NT2/D1 (cell line): Measurements from ENCODE around the gene RNF40.

Experiments used
- DNase-seq: peaks from one replicate; pipeline ENCODE4 v3.0.0-alpha.2; 2011; ENCODE audit warnings: low read depth, low spot score
- H3K27me3 ChIP-seq: 2 replicates; pipeline ENCODE4 v1.6.0; 2011; ENCODE audit warnings: mild to moderate bottlenecking; ENCODE audit not compliant: insufficient read length, insufficient read depth
- H3K36me3 ChIP-seq: 2 replicates; pipeline ENCODE4 v1.6.1; 2011; ENCODE audit warnings: mild to moderate bottlenecking, low read length, mixed read lengths; ENCODE audit not compliant: insufficient read depth, insufficient read length
- H3K4me1 ChIP-seq: 2 replicates; pipeline ENCODE4 v1.5.1; 2011; ENCODE audit not compliant: insufficient read depth, insufficient read length
- H3K4me3 ChIP-seq: 2 replicates; pipeline ENCODE4 v1.5.1; 2011; ENCODE audit warnings: low read depth; ENCODE audit not compliant: insufficient read length
- H3K9ac ChIP-seq: 2 replicates; pipeline ENCODE4 v1.6.0; 2011; ENCODE audit warnings: low read depth; ENCODE audit not compliant: insufficient read length
- H3K9me3 ChIP-seq: 2 replicates; pipeline ENCODE4 v1.5.1; 2011; ENCODE audit warnings: mild to moderate bottlenecking, low read length; ENCODE audit not compliant: insufficient read depth
- SUZ12 ChIP-seq: IDR thresholded peaks from 2 replicates; pipeline ENCODE4 v1.6.1; 2011; ENCODE audit not compliant: insufficient read length, insufficient read depth; ENCODE audit errors: extremely low read depth
- YY1 ChIP-seq: IDR thresholded peaks from 2 replicates; pipeline ENCODE4 v1.6.1; 2011; ENCODE audit not compliant: insufficient read length, insufficient read depth
- ZNF274 ChIP-seq: IDR thresholded peaks from 2 replicates; pipeline ENCODE4 v1.6.1; 2011; ENCODE audit warnings: mild to moderate bottlenecking, low read depth, low read length

Gene RNF40

GRCh38 chr16:30722916-30723315 lies 39.2 kb upstream of the RNF40 start:
- TF ChIP-seq SUZ12 (no peak), YY1 (no peak), ZNF274 (no peak)
- Histone ChIP-seq H3K4me1 (no peaks in the 10 kb centered on the region), H3K4me3 (no peak overlapping the region), H3K9me3 (no peaks in the 10 kb centered on the region), H3K9ac (no peak overlapping the region), H3K27me3 (no peaks in the 10 kb centered on the region), H3K36me3 (peaks cover 88% of the 10 kb centered on the region)
- no peak for DNase-seq

- Histone ChIP-seq H3K36me3 (peaks cover 90% of the 10 kb centered on the region), H3K4me1 (no peaks in the 10 kb centered on the region), H3K4me3 (no peak overlapping the region), H3K9ac (no peak overlapping the region), H3K27me3 (no peaks in the 10 kb centered on the region), H3K9me3 (no peaks in the 10 kb centered on the region)
- TF ChIP-seq SUZ12 (no peak), YY1 (no peak), ZNF274 (no peak)
- no peak for DNase-seq
These were observed 38.3 kb upstream of the RNF40 start for GRCh38 chr16:30723725-30724355.

DNA sequence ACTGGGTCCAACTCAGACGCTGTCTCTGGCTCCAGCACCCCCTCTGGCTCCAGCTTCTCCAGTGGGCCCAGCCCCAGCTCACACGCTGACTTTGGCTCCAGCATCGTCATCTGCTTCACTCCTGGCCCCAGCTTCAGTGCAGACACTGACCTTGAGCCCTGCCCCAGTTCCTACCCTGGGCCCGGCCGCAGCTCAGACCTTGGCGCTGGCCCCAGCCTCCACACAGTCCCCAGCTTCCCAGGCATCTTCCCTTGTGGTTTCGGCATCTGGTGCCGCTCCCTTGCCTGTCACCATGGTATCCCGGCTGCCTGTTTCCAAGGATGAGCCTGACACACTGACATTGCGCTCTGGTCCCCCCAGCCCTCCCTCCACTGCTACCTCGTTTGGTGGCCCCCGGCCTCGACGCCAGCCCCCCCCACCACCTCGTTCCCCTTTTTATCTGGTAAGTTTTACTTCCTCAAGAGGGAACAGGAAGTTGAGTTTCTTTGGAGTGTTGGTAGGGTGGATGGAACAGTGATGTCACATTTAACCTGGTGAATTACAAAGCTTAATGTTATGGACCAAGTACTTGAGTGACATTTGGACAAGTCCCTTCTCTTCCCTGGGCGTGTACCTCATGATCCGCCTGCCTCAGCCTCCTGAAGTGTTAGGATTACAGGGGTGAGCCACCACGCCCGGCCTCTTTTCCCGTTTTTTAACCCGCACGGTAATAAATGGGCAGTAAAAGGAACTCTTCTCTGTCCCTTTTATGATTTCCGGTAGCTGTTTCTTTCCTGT lies 37.3 kb upstream of the RNF40 start:
- TF ChIP-seq ZNF274 (no peak), SUZ12 (no peak), YY1 (no peak)
- no peaks in the 10 kb centered on the region for H3K4me1 ChIP-seq
- no peak for DNase-seq
- peaks cover 92% of the 10 kb centered on the region for H3K36me3 ChIP-seq
- H3K9ac ChIP-seq, result no peak overlapping the region
- H3K4me3 ChIP-seq, result no peak overlapping the region
- H3K9me3 ChIP-seq, result no peaks in the 10 kb centered on the region
- H3K27me3 ChIP-seq, result no peaks in the 10 kb centered on the region

GRCh38 chr16:30725418-30725792 lies 36.7 kb upstream of the RNF40 start:
- Histone ChIP-seq H3K9ac (no peak overlapping the region), H3K4me1 (no peaks in the 10 kb centered on the region), H3K36me3 (peaks cover 91% of the 10 kb centered on the region), H3K9me3 (no peaks in the 10 kb centered on the region), H3K27me3 (no peaks in the 10 kb centered on the region), H3K4me3 (no peak overlapping the region)
- no peak for DNase-seq
- TF ChIP-seq ZNF274 (no peak), SUZ12 (no peak), YY1 (no peak)

GRCh38 chr16:30728321-30728720 lies 33.8 kb upstream of the RNF40 start:
- no peaks in the 10 kb centered on the region for H3K4me1 ChIP-seq
- H3K36me3 ChIP-seq, result peaks cover 88% of the 10 kb centered on the region
- H3K9ac ChIP-seq, result no peak overlapping the region
- TF ChIP-seq YY1 (no peak), SUZ12 (no peak), ZNF274 (no peak)
- H3K27me3 ChIP-seq, result no peaks in the 10 kb centered on the region
- DNase-seq, result no peak
- no peak overlapping the region for H3K4me3 ChIP-seq
- H3K9me3 ChIP-seq, result no peaks in the 10 kb centered on the region

DNA sequence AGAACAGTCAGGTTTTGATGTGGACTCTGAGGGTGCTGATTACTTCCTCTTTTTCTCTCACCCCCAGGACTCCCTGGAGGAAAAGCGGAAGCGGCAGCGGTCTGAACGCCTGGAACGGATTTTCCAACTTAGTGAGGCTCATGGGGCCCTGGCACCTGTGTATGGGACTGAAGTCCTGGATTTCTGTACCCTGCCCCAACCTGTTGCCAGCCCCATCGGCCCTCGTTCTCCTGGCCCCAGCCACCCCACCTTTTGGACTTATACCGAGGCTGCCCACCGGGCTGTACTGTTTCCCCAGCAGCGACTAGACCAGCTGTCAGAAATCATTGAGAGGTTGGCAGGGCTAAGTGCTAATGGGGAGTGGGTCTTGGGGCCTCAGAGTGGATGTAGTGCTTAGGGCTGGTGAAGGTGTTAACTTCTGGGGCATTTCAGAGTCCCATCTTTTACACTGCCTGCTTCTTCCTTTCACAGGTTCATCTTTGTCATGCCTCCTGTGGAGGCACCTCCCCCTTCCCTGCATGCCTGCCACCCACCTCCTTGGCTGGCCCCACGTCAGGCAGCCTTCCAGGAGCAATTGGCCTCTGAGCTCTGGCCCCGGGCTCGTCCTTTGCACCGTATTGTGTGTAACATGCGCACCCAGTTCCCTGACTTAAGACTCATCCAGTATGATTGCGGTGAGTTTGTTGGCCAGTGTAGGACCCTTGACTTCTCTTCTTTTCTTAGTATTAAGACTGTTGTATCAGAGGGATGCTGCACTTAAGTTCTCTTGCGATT lies 33.0 kb upstream of the RNF40 start:
- Histone ChIP-seq H3K9ac (no peak overlapping the region), H3K4me1 (no peaks in the 10 kb centered on the region), H3K4me3 (no peak overlapping the region), H3K9me3 (no peaks in the 10 kb centered on the region), H3K36me3 (peaks cover 87% of the 10 kb centered on the region), H3K27me3 (no peaks in the 10 kb centered on the region)
- no peak for DNase-seq
- no peak for TF ChIP-seq YY1
- TF ChIP-seq SUZ12, result no peak
- no peak for TF ChIP-seq ZNF274

GRCh38 chr16:30731411-30731810 lies 30.7 kb upstream of the RNF40 start:
- no peak overlapping the region for H3K4me3 ChIP-seq

More at GRCh38 chr16:30731411-30731810, 30.7 kb upstream of the RNF40 start:
- H3K9me3 ChIP-seq, result no peaks in the 10 kb centered on the region
- no peak overlapping the region for H3K9ac ChIP-seq
- H3K36me3 ChIP-seq, result peaks cover 84% of the 10 kb centered on the region
- DNase-seq, result no peak
- no peaks in the 10 kb centered on the region for H3K4me1 ChIP-seq
- no peaks in the 10 kb centered on the region for H3K27me3 ChIP-seq
- TF ChIP-seq SUZ12, result no peak
- TF ChIP-seq ZNF274, result no peak
- no peak for TF ChIP-seq YY1
